Measurements from ENCODE around the gene MYCL.

The MYCL gene

GRCh38 chr1:39901714-39902459 lies at the start of gene MYCL:
TSS of gene MYCL (minus strand) at chr1:39901917. CDS start at chr1:39901434, 483 bp downstream.
- DNase-seq: no peak

GRCh38 chr1:39949891-39950290 lies 48.2 kb upstream of the MYCL start:
- DNase-seq: no peak

- DNase-seq: no peak
These were observed 45.5 kb upstream of the MYCL start for GRCh38 chr1:39947260-39947659.

- no peak for DNase-seq
These were observed 44.5 kb upstream of the MYCL start for GRCh38 chr1:39946216-39946615.

GRCh38 chr1:39944410-39945112 lies 42.8 kb upstream of the MYCL start:
- no peak for DNase-seq

- no peak for DNase-seq
These were observed 42.0 kb upstream of the MYCL start for GRCh38 chr1:39943471-39944290.

GRCh38 chr1:39940980-39941871 lies 39.5 kb upstream of the MYCL start:
- DNase-seq: no peak

GRCh38 chr1:39940253-39940652 lies 38.5 kb upstream of the MYCL start:
- DNase-seq: peak; percentile 31

GRCh38 chr1:39938856-39939255 lies 37.1 kb upstream of the MYCL start:
- no peak for DNase-seq

GRCh38 chr1:39936724-39937491 lies 35.2 kb upstream of the MYCL start:
- DNase-seq: peak; percentile 59

- peak; percentile 11 for DNase-seq
These were observed 32.5 kb upstream of the MYCL start for GRCh38 chr1:39933956-39934941.

GRCh38 chr1:39928809-39929587 lies 27.3 kb upstream of the MYCL start:
- DNase-seq: no peak

GRCh38 chr1:39927538-39927937 lies 25.8 kb upstream of the MYCL start:
- no peak for DNase-seq

GRCh38 chr1:39926820-39927219 lies 25.1 kb upstream of the MYCL start:
- DNase-seq: no peak

GRCh38 chr1:39926343-39926793 lies 24.7 kb upstream of the MYCL start:
- peak; percentile 27 for DNase-seq

- no peak for DNase-seq
These were observed 24.1 kb upstream of the MYCL start for GRCh38 chr1:39925721-39926342.

GRCh38 chr1:39922251-39922688 lies 20.6 kb upstream of the MYCL start:
- no peak for DNase-seq

- peak; percentile 68 for DNase-seq
These were observed 17.8 kb upstream of the MYCL start for GRCh38 chr1:39919545-39919944.

- DNase-seq: no peak
These were observed 16.1 kb upstream of the MYCL start for GRCh38 chr1:39917825-39918224.
